ENCODE data around the gene LRRC73. TPM values are rescaled to one million over a fixed set of nuclear protein-coding genes. Genes with fewer than 3 reads are reported as not detected.
"Not testable (repeated sequence)": the region's sequence is repeated elsewhere in the genome, so short reads cannot be mapped to it uniquely, and the experiment has no call there.

LRRC73 gene
- total RNA-seq, 2 experiments from 2014 or later, result 0.45 to 0.52 TPM

DNA sequence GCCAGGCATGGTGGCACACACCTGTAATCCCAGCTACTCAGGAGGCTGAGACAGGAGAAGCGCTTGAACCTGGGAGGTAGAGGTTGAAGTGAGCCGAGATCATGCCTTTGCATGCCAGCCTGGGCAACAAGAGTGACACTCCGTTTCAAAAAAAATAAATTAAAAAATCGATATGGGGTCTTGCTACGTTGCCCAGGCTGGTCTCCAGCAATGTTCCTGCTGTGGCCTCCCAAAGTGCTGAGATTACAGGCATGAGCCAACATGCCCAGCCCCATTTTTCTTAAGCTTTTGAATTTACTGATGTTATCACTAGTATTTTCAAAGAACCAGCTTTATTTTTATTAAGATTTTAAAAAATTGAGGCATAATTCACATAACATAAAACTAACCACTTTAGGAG lies 30.4 kb upstream of the LRRC73 start:
- no peak for ATAC-seq (ENCODE audit: poor library complexity)
- Mint-ChIP-seq H3K36me3 (ENCODE audit: low read depth) (peaks cover 68% of the 10 kb centered on the region), H3K4me3 (no peak overlapping the region), H3K27ac (no peak overlapping the region), H3K27me3 (no peaks in the 10 kb centered on the region), H3K9me3 (no peaks in the 10 kb centered on the region), H3K4me1 (ENCODE audit: low read depth) (no peaks in the 10 kb centered on the region)
- Histone ChIP-seq H3K36me3 (ENCODE audit: insufficient read depth, low read length) (peaks cover 50% of the 10 kb centered on the region), H3K27me3 (ENCODE audit: control insufficient read depth in 1 of 2, insufficient read depth in 2 of 2, low read length in 2 of 2) (no peaks in the 10 kb centered on the region), H3K4me3 (ENCODE audit: low read length) (no peak overlapping the region), H3K27ac (ENCODE audit: low read depth in 1 of 2, low read length in 2 of 2) (no peak overlapping the region), H3K9me3 (ENCODE audit: control insufficient read depth in 1 of 2, insufficient read depth in 1 of 2, low read length in 2 of 2) (no peaks in the 10 kb centered on the region), H3K4me1 (ENCODE audit: insufficient read depth, low read length) (no peaks in the 10 kb centered on the region)
- no peak for TF ChIP-seq CTCF (IDR thresholded peaks at IDR 0.05)
- DNase-seq, result no peak
- intact Hi-C loops (cut with DNase I, micrococcal nuclease), result no loop called here
- ChIA-PET POLR2A (no interaction called here), CTCF (no interaction called here)

DNA sequence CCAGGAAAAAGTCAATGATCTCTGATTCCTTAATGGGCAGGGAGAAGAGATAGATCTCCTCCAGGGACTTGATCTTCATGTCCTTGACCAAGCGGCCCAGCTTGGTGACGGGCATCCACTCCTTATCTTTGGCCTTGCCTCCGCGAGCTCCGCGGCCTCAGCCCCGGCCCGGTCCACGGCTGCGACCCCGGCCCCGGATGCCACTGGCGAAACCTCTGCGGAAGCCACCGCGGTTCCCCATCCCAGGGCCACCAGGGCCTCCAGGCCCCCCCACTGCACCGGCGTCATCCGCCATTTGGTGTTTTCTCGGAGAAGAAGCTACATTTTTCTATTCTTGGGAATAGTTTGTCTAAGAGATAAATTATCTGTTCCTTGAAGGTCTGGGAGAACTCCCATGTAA lies 29.3 kb upstream of the LRRC73 start:
- H3K36me3 ChIP-seq (ENCODE audit: insufficient read depth, low read length), result peaks cover 43% of the 10 kb centered on the region

GRCh38 chr6:43538986-43539385 lies 28.8 kb upstream of the LRRC73 start:
- H3K27me3 Mint-ChIP-seq; H3K4me1 ChIP-seq (ENCODE audit: insufficient read depth, low read length); H3K9me3 Mint-ChIP-seq; H3K4me3 Mint-ChIP-seq; ATAC-seq (ENCODE audit: poor library complexity); CTCF ChIA-PET; H3K4me1 Mint-ChIP-seq (ENCODE audit: low read depth); H3K27me3 ChIP-seq (ENCODE audit: control insufficient read depth in 1 of 2, insufficient read depth in 2 of 2, low read length in 2 of 2); H3K27ac ChIP-seq (ENCODE audit: low read depth in 1 of 2, low read length in 2 of 2); intact Hi-C loops (cut with DNase I, micrococcal nuclease); DNase-seq; H3K4me3 ChIP-seq (ENCODE audit: low read length); POLR2A ChIA-PET; H3K27ac Mint-ChIP-seq; H3K9me3 ChIP-seq (ENCODE audit: control insufficient read depth in 1 of 2, insufficient read depth in 1 of 2, low read length in 2 of 2): not testable (repeated sequence)
- H3K36me3 ChIP-seq (ENCODE audit: insufficient read depth, low read length), result peaks cover 38% of the 10 kb centered on the region
- H3K36me3 Mint-ChIP-seq (ENCODE audit: low read depth), result peaks cover 57% of the 10 kb centered on the region

More for the DNA sequence above, 29.3 kb upstream of the LRRC73 start:
- H3K27ac ChIP-seq (ENCODE audit: low read depth in 1 of 2, low read length in 2 of 2); H3K4me3 ChIP-seq (ENCODE audit: low read length); DNase-seq; H3K4me1 Mint-ChIP-seq (ENCODE audit: low read depth); H3K27ac Mint-ChIP-seq; H3K27me3 Mint-ChIP-seq; H3K27me3 ChIP-seq (ENCODE audit: control insufficient read depth in 1 of 2, insufficient read depth in 2 of 2, low read length in 2 of 2); POLR2A ChIA-PET; CTCF ChIA-PET; H3K9me3 Mint-ChIP-seq; H3K9me3 ChIP-seq (ENCODE audit: control insufficient read depth in 1 of 2, insufficient read depth in 1 of 2, low read length in 2 of 2); ATAC-seq (ENCODE audit: poor library complexity); H3K4me3 Mint-ChIP-seq; H3K4me1 ChIP-seq (ENCODE audit: insufficient read depth, low read length); intact Hi-C loops (cut with DNase I, micrococcal nuclease): not testable (repeated sequence)
- peaks cover 60% of the 10 kb centered on the region for H3K36me3 Mint-ChIP-seq (ENCODE audit: low read depth)

- TF ChIP-seq CTCF (IDR thresholded peaks at IDR 0.05), result no peak
- no peaks in the 10 kb centered on the region for H3K9me3 ChIP-seq (ENCODE audit: control insufficient read depth in 1 of 2, insufficient read depth in 1 of 2, low read length in 2 of 2)
- Mint-ChIP-seq H3K27me3 (no peaks in the 10 kb centered on the region), H3K4me1 (ENCODE audit: low read depth) (no peaks in the 10 kb centered on the region), H3K9me3 (no peaks in the 10 kb centered on the region), H3K4me3 (no peak overlapping the region), H3K36me3 (ENCODE audit: low read depth) (peaks cover 71% of the 10 kb centered on the region), H3K27ac (no peak overlapping the region)
- no peak overlapping the region for H3K27ac ChIP-seq (ENCODE audit: low read depth in 1 of 2, low read length in 2 of 2)
- DNase-seq (no peak), ATAC-seq (ENCODE audit: poor library complexity) (no peak)
- intact Hi-C loops (cut with DNase I, micrococcal nuclease), result no loop called here
- peaks cover 58% of the 10 kb centered on the region for H3K36me3 ChIP-seq (ENCODE audit: insufficient read depth, low read length)
- H3K27me3 ChIP-seq (ENCODE audit: control insufficient read depth in 1 of 2, insufficient read depth in 2 of 2, low read length in 2 of 2), result no peaks in the 10 kb centered on the region
- H3K4me3 ChIP-seq (ENCODE audit: low read length), result no peak overlapping the region
- CTCF ChIA-PET, result no interaction called here
- POLR2A ChIA-PET, result interaction anchor here (1.3 kb wide), 1 partner anchor 16 kb away, joined by 4 read pairs; the partner anchor contains the start of genes POLR1C and YIPF3
- H3K4me1 ChIP-seq (ENCODE audit: insufficient read depth, low read length), result no peaks in the 10 kb centered on the region
Observed at GRCh38 chr6:43532201-43532600, 22.1 kb upstream of the LRRC73 start.

Data from CD4-positive, alpha-beta T cell (primary cell).